NT2/D1 (cell line): ENCODE results near the gene ITPRIP.

Source experiments
- SUZ12 ChIP-seq: IDR thresholded peaks from 2 replicates; pipeline ENCODE4 v1.6.1; 2011; ENCODE audit not compliant: insufficient read length, insufficient read depth; ENCODE audit errors: extremely low read depth
- YY1 ChIP-seq: IDR thresholded peaks from 2 replicates; pipeline ENCODE4 v1.6.1; 2011; ENCODE audit not compliant: insufficient read length, insufficient read depth
- ZNF274 ChIP-seq: IDR thresholded peaks from 2 replicates; pipeline ENCODE4 v1.6.1; 2011; ENCODE audit warnings: mild to moderate bottlenecking, low read depth, low read length

DNA sequence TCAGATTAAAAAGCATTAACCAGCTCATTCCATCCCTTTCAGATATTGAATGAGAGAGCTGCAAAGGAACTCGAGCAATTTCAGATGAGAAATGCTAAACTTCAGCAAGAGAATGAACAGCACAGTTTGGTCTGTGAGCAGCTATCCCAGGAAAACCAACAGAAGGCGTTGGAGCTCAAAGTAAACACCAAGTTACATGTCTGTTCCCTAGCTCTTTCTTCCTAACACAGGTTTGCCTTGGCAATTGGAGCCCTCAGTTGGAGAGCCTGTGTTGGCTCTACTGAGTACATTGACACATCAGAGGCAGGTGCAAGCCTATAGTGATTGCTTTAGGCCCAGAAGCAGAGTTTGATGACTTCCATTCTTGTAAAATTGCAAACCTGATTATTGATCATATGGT is 30.1 kb upstream of the ITPRIP start:
- TF ChIP-seq ZNF274: no peak
- TF ChIP-seq YY1: no peak
- TF ChIP-seq SUZ12: no peak
